ENCODE data around the gene SSR3.

DNA sequence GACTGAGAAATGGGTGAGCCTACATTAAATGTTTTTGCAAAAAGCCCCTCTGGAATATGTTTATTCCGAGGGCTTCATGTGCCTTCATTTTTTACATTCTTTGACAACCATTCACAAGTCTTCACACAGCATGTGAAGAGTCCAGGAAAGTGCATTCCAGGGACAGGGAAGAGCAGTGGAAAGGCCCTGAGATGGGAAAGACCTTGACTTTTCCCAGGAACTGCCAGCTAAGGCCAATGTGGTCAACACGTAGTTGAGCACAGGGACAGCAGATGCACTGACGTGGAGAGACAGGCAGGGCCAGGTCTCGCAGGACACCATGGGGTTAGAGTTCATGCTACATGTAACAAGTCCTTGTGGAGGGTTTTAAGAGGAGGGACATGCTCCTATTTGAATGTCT lies 21.7 kb downstream of the SSR3 start:
- TF ChIP-seq POLR2A (IDR thresholded peaks at IDR 0.05) = no peak
- TF ChIP-seq, protein P1, sequence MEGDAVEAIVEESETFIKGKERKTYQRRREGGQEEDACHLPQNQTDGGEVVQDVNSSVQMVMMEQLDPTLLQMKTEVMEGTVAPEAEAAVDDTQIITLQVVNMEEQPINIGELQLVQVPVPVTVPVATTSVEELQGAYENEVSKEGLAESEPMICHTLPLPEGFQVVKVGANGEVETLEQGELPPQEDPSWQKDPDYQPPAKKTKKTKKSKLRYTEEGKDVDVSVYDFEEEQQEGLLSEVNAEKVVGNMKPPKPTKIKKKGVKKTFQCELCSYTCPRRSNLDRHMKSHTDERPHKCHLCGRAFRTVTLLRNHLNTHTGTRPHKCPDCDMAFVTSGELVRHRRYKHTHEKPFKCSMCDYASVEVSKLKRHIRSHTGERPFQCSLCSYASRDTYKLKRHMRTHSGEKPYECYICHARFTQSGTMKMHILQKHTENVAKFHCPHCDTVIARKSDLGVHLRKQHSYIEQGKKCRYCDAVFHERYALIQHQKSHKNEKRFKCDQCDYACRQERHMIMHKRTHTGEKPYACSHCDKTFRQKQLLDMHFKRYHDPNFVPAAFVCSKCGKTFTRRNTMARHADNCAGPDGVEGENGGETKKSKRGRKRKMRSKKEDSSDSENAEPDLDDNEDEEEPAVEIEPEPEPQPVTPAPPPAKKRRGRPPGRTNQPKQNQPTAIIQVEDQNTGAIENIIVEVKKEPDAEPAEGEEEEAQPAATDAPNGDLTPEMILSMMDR (IDR thresholded peaks at IDR 0.05) = no peak

All from esophagus squamous epithelium (tissue), 4 donors.